ENCODE results near the gene KLHL26.

GRCh38 chr19:18620311-18620710, 16.5 kb upstream of the KLHL26 start:
- no peak for TF ChIP-seq CTCF (IDR thresholded peaks at IDR 0.05)
- no peak for TF ChIP-seq EP300 (IDR thresholded peaks at IDR 0.05)
- no peak for TF ChIP-seq POLR2A (IDR thresholded peaks at IDR 0.05)
- no peak for TF ChIP-seq POLR2AphosphoS5 (IDR thresholded peaks at IDR 0.05)
